ENCODE data around the gene UNC119B. TPM values are rescaled to one million over a fixed set of nuclear protein-coding genes. Genes with fewer than 3 reads are reported as not detected.

Gene UNC119B
- total and polyA plus RNA-seq, 8 donors: 6.6 to 18.9 (median 14.6) TPM

- DNase-seq (peak in 1 of 6 donors; percentile 88), ATAC-seq (no peak), FAIRE-seq (no peak)
- Histone ChIP-seq H3K36me3 (peaks cover 0 to 4% (median 4%) of the 10 kb centered on the region in 3 donors), H3K4me1 (no peaks in the 10 kb centered on the region), H3K27ac (no peak overlapping the region), H3K27me3 (no peaks in the 10 kb centered on the region), H3K9me3 (no peaks in the 10 kb centered on the region), H3K4me3 (no peak overlapping the region)
- intact Hi-C loops (cut with DNase I): no loop called here
- TF ChIP-seq CTCF (IDR thresholded peaks at IDR 0.05): no peak
- 88 to 91% methylated on average over 31 of the region's 31 CpGs for WGBS, 2 donors
These were observed 28.2 kb downstream of the UNC119B start for GRCh38 chr12:120738252-120739030.

GRCh38 chr12:120739031-120739762 lies 28.9 kb downstream of the UNC119B start:
- Histone ChIP-seq H3K4me1 (no peaks in the 10 kb centered on the region), H3K4me3 (no peak overlapping the region), H3K36me3 (peaks cover 0 to 4% (median 4%) of the 10 kb centered on the region in 3 donors), H3K27ac (no peak overlapping the region), H3K27me3 (no peaks in the 10 kb centered on the region), H3K9me3 (no peaks in the 10 kb centered on the region)
- no peak for FAIRE-seq
- DNase-seq: peak in 1 of 6 donors; percentile 60
- intact Hi-C loops (cut with DNase I): no loop called here
- ATAC-seq: no peak
- WGBS, 2 donors: 94 to 96% methylated on average over 32 to 38 of the region's 38 CpGs
- TF ChIP-seq CTCF (IDR thresholded peaks at IDR 0.05): no peak

GRCh38 chr12:120739821-120740613 lies 29.8 kb downstream of the UNC119B start:
- no peak overlapping the region for H3K27ac ChIP-seq
- TF ChIP-seq CTCF (IDR thresholded peaks at IDR 0.05): no peak
- DNase-seq (peak in 1 of 6 donors; percentile 55), FAIRE-seq (no peak), ATAC-seq (no peak)
- H3K4me1 ChIP-seq: no peaks in the 10 kb centered on the region
- no peaks in the 10 kb centered on the region for H3K9me3 ChIP-seq
- intact Hi-C loops (cut with DNase I): no loop called here
- peaks cover 0 to 4% (median 4%) of the 10 kb centered on the region in 3 donors for H3K36me3 ChIP-seq
- H3K4me3 ChIP-seq: no peak overlapping the region
- no peaks in the 10 kb centered on the region for H3K27me3 ChIP-seq
- 86 to 89% methylated on average over 16 of the region's 16 CpGs for WGBS, 2 donors

- FAIRE-seq (no peak), ATAC-seq (no peak)
These were observed 30.6 kb downstream of the UNC119B start for GRCh38 chr12:120740871-120741270.

More at GRCh38 chr12:120740871-120741270, 30.6 kb downstream of the UNC119B start:
- Histone ChIP-seq H3K9me3 (no peaks in the 10 kb centered on the region), H3K4me1 (no peaks in the 10 kb centered on the region), H3K4me3 (no peak overlapping the region), H3K27ac (no peak overlapping the region), H3K36me3 (peaks cover 0 to 4% (median 4%) of the 10 kb centered on the region in 3 donors), H3K27me3 (no peaks in the 10 kb centered on the region)
- TF ChIP-seq CTCF (IDR thresholded peaks at IDR 0.05): no peak
- peak in 1 of 6 donors; percentile 67 for DNase-seq
- intact Hi-C loops (cut with DNase I): no loop called here
- 92 to 93% methylated on average over 15 of the region's 15 CpGs for WGBS, 2 donors

Data from pancreas (tissue), 10 donors.